CD4-positive, alpha-beta T cell treated with Interferon gamma for 1 hour (primary cell): Measurements from ENCODE around the gene EIF2B4.
"Not testable (repeated sequence)": the region's sequence is repeated elsewhere in the genome, so short reads cannot be mapped to it uniquely, and the experiment has no call there.

Source experiments
- DNase-seq: peaks from one replicate; pipeline ENCODE4 v3.0.0-alpha.2; 2020

Gene EIF2B4

DNA sequence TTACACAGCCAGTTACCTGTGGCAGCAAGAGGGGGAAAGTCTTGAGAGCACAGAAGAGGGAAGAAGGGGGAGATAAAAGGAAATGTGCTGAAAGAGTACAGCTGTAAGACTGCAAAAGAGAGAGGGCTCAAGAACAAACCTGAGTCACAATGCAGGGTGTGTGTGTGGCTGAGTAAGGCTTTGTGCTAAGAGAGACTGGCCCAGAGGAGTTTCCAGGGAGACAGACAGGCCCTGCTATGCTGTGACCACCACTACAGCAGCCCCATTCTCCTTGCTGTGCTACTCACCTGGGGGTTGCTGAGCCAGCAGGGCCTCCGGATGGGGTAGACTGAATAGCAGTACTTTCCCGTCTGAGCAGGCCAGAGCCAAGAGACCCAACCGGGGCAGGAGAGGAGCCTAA, 34.8 kb downstream of the EIF2B4 start:
- DNase-seq: no peak

DNA sequence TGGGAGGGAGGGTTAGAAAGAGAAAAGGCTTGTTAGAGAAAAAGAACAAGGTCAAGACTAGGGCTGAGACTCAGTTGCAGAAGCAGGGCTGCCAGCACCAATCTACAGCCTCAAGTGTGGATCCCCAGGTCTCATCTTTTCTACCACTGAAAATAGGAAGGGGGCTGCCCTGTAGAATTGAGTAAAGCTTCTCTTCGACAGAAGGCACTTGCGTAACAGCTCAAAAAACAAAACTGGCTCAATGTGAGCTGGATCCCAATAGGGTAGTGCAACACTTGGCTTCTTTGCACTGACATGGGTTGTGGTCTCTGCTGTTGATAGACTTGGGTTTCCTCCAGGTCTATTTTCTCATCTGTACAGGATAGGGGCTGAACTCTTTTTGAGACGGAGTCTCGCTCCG, 45.4 kb downstream of the EIF2B4 start:
- DNase-seq: no peak

DNA sequence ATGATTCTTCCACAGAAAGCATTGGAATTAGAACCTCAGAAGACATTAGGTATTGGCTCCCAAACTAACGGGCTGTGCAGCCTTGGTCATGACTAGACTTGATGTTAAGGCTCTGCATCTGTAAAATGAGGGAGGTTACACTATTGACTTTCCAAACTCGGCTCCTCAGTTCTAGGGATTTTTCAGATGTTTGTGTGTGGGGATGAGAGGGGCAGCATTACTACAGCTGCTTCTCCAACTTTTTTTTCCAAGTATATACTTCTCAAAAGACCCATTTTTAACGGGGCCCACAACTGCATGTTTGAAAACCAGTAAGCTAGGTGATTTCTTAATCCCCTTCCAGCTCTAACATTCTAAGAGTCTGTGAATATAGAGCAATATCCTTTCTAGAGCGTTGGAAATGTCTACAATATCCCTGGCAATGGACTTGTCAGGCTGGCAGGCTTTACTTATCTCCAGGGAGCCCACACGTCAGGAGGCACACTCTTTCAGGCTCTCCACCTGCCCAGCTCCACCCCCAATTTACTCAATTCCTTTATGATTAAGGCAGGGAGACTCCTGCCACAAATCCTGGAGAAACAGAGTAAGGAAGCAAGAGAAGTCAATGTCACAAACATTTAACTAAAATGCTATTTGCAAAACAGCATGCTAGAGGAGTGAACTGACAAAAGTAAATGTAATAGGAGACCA, 46.4 kb downstream of the EIF2B4 start:
- DNase-seq: no peak

DNA sequence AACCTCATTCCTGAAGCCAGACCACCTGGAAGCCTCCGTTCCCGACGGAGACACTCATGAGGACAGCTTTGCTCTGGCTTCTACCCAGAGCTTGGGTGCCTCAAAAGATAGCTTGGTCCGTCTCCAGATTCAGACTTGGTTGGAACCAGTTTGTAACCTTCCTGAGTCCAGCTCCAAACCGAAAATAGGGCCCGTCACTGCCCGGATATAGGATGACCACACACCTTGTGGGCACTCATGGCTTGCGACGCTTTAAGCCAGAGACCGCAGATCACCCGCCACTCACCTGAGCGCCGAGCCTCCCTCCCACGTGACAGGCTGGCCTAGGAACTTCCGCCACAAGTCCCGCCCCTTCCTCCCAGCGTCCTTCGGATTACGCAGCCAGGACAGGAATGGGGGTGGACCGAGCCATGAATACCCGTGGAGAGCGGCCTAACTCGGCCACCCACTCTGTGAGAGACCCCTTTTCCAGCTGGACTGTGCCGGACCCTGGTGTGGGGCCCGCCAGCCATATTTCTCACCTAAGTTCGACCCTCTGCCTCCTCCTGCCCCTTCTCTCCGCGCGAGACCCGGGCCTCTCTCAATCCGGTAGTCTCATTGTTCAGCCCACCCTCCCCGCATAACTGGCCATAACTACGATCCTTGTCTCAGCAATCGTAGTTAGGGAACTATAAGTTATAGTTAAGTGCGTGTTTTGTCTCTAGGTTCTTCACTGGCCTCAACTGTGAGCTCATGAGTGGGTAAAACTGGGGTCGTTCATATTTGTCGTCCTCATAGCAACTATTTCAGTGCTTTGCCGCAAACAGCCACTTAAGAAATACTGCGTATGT, 47.2 kb downstream of the EIF2B4 start, which contains the start of gene MPV17:
TSS of gene MPV17 (minus strand) at position 332 of the 830 bp plus-strand sequence. CDS start 580 bp downstream, outside the sequence.
- peak; percentile 85 for DNase-seq

DNA sequence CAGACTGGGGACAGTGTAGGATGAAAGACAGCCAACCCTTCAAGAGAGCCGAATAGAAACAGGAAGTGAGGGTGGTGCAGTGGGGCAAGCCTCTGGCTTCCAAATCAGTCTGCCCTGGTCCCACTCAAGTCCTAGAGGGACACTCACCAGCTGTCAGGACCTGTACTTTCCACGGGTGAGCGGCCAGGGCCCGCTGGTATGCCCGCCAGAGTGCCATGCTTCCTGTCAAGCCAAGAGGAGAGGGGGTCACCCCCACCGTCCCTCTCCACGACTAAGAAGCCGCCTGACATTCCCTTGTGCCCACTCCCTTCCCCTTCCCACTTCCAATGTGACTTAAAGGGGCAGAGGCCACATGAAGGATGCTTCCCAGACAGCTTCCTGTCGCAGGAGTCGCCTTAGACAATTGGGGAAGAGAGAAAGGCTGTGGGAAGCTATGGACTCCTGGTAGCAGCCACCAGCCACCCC, 47.8 kb downstream of the EIF2B4 start:
- no peak for DNase-seq

DNA sequence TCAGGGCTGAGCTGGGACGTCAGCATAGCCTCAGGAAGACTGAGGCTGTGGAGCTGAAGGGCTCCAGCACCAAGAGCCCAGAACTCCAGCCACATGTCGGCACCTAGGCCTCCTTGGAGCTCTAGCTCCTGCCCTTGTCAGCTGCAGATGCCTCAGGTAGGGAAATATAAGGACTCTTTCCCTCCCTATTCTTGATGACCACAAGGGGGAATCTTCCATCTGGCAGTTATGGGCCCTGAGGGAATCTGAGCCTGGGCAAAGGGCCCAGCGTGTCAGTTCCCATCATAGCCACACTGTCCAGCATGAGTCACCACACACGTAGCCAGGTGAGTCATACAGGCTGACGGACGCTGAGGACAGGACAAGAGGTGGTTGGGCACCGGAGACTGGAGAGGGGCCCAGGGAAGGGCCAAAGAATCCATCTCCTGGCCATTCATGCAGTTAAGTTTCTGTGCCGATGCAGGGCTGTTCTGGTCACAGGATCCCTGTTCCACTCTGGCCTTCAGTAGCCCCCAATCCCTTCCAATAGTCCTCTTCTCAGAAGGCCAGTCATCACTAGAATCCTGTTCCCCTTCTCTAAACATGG, 49.1 kb downstream of the EIF2B4 start:
- DNase-seq: peak; percentile 12

DNA sequence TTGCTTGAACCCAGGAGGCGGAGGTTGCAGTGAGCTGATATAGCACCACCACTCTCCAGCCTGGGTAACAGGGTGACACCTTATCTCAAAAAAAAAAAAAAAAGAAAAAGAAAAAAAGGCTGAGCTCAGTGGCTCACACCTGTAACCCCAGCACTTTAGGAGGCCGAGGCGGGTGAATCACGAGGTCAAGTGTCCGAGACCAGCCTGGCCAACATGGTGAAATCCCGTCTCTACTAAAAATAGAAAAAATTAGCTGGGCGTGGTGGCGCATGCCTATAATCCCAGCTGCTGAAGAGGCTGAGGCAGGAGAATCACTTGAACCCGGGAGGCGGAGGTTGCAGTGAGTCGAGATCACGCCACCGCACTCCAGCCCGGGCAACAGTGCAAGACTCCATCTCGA, 50.3 kb downstream of the EIF2B4 start:
- not testable (repeated sequence) for DNase-seq

DNA sequence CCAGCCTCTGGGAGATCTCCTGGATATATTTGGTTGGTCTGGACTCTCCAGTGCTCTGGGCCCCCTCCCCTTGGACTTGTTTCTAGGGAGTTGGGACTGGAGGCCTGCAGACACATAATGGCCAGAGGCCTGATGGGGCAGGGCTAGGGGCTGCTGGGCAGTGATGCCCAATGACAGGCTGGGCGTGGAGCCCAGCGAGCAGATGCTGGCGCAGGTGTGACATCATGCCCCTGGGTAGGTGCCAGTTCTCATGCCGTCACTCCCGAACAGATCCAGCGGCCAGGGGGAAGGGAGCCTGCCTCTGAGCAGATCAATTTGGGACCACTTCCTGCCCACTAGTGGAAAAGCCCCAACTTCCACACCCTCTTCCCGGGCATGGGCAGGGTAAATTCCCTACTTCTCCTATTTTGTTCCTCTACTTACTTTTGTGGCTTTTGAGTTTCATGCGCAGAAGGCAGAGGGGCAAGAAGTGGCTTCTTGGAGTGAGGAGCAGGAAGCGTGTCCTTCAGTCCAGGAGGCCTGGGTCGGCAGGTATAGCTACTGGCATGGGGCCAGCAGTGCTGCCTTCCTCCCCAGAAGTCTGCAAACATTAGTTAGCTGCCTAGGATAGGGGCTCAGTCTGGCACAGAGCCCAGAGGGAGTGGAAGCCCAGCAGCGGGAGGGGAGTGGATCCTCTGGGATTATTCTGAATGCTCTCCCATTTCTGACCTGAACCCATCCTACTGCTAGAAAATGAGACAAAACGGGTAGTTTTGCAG, 53.3 kb downstream of the EIF2B4 start:
- no peak for DNase-seq

DNA sequence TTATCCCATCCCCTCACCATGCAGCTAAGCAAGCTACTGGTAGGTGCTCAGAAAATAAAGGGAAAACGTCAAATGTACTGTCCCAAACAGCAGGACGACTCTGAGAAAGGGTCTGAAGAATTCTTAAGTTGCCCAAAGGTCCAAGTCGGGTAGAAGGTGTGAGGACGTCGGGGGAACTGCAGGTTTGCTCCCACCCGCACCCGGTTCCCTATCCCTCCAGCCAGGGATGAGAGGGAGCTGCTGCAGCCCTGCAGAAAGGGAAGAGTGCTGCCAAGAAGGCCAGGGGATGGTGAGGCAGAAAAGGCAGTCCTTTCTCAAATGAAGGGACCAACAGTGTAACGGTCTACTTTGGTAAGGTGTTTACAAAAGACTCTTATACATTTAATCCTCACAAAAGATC, 55.0 kb downstream of the EIF2B4 start:
- no peak for DNase-seq

DNA sequence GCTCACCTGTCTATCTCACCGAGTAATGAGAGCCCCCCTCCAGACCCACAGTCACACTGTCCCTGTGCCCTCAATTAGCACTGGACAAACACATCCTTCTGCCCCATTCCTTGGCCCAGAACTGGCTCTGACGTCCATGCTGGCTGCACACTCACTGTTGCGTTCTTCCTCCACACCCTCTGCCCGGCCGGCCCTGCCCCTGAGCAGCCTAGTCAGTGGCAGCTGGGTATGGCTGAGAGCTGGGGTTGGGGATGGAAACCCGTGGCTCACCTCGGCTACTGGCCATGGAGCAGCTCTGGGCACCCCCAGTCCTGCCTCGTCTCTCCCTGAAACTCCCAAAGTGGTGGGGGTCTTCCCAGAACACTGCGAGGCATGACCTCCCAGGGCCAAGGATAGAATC, 55.4 kb downstream of the EIF2B4 start:
- DNase-seq: no peak
